Uterus (tissue), 2 donors: ENCODE measurements around the gene KCNS3.

Experiments
- CTCF ChIP-seq, 4 experiments: fragments of 200-600 bp in 2 of 4; fragments of 450-650 bp in 2 of 4; sonication (generic) in 2 of 4; IDR thresholded peaks; one replicate each; pipeline ENCODE4 v1.5.1; 2016 to 2019; ENCODE audit warnings: antibody characterized with exemption in 4 of 4, mild to moderate bottlenecking in 2 of 4, moderate library complexity in 1 of 4
- POLR2A ChIP-seq, 2 donors: fragments of 450-650 bp; IDR thresholded peaks; one replicate each; pipeline ENCODE4 v1.6.1; 2016; ENCODE audit warnings: antibody characterized with exemption in 2 of 2, mild to moderate bottlenecking in 1 of 2, moderate library complexity in 1 of 2

- TF ChIP-seq CTCF (IDR thresholded peaks at IDR 0.05): no peak
- no peak for TF ChIP-seq POLR2A (IDR thresholded peaks at IDR 0.05)
Measured at GRCh38 chr2:17915811-17916518, 37.5 kb downstream of the KCNS3 start.
